ENCODE results near the gene SUSD4.

- TF ChIP-seq, protein P1, sequence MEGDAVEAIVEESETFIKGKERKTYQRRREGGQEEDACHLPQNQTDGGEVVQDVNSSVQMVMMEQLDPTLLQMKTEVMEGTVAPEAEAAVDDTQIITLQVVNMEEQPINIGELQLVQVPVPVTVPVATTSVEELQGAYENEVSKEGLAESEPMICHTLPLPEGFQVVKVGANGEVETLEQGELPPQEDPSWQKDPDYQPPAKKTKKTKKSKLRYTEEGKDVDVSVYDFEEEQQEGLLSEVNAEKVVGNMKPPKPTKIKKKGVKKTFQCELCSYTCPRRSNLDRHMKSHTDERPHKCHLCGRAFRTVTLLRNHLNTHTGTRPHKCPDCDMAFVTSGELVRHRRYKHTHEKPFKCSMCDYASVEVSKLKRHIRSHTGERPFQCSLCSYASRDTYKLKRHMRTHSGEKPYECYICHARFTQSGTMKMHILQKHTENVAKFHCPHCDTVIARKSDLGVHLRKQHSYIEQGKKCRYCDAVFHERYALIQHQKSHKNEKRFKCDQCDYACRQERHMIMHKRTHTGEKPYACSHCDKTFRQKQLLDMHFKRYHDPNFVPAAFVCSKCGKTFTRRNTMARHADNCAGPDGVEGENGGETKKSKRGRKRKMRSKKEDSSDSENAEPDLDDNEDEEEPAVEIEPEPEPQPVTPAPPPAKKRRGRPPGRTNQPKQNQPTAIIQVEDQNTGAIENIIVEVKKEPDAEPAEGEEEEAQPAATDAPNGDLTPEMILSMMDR (IDR thresholded peaks at IDR 0.05) = no peak
- no peak for TF ChIP-seq POLR2A (IDR thresholded peaks at IDR 0.05)
- no peak for TF ChIP-seq POLR2AphosphoS5 (IDR thresholded peaks at IDR 0.05; ENCODE audit: insufficient read depth in 1 of 2, low read depth in 1 of 2)
Measured at GRCh38 chr1:223222377-223222776, 141.6 kb downstream of the SUSD4 start.
